Muscle layer of duodenum (tissue), 2 donors: ENCODE data around the gene PTPN13.
A peak's percentile ranks its signal among the peaks of the same experiment; 100 is the strongest.

Experiments used
- H3K27ac ChIP-seq: one replicate; pipeline ENCODE4 v1.7.0; 2013; ENCODE audit warnings: mild to moderate bottlenecking, low read length
- H3K27me3 ChIP-seq: one replicate; pipeline ENCODE4 v1.7.0; 2013; ENCODE audit warnings: low read depth, mild to moderate bottlenecking, control low read depth, low read length
- H3K36me3 ChIP-seq, 2 donors: one replicate each; pipeline ENCODE4 v1.7.0; 2013; ENCODE audit warnings: low read length in 2 of 2, control low read depth in 1 of 2, mild to moderate bottlenecking in 1 of 2; ENCODE audit not compliant: insufficient read depth in 2 of 2, control insufficient read depth in 1 of 2
- H3K4me1 ChIP-seq, 2 donors: one replicate each; pipeline ENCODE4 v1.7.0; 2013; ENCODE audit warnings: low read length in 2 of 2, mild to moderate bottlenecking in 2 of 2, control low read depth in 1 of 2, moderate library complexity in 1 of 2; ENCODE audit not compliant: insufficient read depth in 2 of 2, control insufficient read depth in 1 of 2
- H3K4me3 ChIP-seq, 2 donors: one replicate each; pipeline ENCODE4 v1.7.0; 2013; ENCODE audit warnings: low read length in 2 of 2, low read depth in 1 of 2, mild to moderate bottlenecking in 1 of 2
- H3K9me3 ChIP-seq, 2 donors: one replicate each; pipeline ENCODE4 v1.7.0; 2013; ENCODE audit warnings: low read length in 2 of 2, control low read depth in 1 of 2, mild to moderate bottlenecking in 1 of 2; ENCODE audit not compliant: control insufficient read depth in 1 of 2
- donor health status: healthy.

The PTPN13 gene

DNA sequence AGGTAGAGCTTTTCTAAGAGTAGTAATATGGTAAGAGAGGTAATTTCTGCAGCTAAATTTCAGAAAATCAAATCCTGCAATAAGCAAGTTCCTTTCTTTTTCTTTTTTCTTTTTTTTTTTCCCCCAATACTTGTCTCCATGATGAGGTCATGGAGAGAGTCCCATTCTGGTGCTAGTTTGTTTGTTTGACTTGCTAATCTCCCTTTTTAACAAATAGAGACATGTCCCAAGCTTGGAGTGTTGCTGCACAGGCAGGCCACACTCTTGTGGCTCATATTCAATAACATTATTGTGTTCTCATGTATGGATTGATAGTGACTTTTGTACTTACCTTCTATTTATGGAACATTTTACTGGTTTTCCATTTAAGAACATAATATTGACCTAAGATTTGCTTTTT, 25.5 kb downstream of the PTPN13 start:
- Histone ChIP-seq H3K27me3 (no peaks in the 10 kb centered on the region), H3K9me3 (no peaks in the 10 kb centered on the region), H3K4me3 (no peak overlapping the region), H3K36me3 (no peaks in the 10 kb centered on the region), H3K27ac (no peak overlapping the region), H3K4me1 (peaks cover 0 to 4% of the 10 kb centered on the region in 2 donors)

DNA sequence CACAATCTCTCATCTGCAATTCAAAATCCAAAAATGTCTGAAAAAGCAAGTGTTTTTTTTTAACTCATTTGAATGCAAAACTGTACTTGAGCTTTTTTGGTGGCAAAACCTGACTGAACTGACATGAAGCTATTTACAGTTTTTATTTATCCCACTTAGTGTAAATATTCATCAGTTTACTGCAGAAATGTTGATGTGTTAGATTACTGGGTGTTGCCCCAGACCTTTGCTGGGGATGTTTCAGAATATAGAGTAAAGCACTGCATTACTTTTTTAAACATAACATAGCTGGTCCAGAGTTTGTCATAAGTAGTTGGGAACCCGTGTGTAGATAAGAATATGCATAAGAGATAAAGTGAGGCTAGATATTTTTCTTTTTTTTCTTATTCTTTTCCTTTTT, 27.3 kb downstream of the PTPN13 start:
- H3K36me3 ChIP-seq, result no peaks in the 10 kb centered on the region
- H3K4me1 ChIP-seq, result peaks cover 0 to 4% of the 10 kb centered on the region in 2 donors
- no peak overlapping the region for H3K27ac ChIP-seq
- no peaks in the 10 kb centered on the region for H3K9me3 ChIP-seq
- H3K27me3 ChIP-seq, result no peaks in the 10 kb centered on the region
- H3K4me3 ChIP-seq, result no peak overlapping the region

DNA sequence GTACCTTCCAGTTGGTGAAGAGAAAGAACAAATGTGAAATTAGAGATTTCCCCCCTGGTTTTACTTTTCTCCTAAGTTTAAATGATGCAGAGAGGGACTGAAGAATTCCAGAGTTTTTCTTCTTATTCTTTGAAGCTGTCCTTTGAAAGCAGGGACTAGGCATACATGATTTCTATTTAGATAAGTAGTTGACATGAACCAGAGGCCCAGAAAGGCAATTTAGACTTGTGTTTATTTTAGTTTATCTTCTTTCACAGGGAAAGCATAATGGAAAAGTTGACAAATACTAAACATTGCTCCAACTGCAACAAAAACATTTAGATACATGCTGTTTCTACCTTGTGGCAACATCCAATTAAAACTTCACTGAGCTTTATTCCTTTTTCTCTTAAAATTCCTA, 32.0 kb downstream of the PTPN13 start:
- no peak overlapping the region for H3K4me3 ChIP-seq
- H3K27ac ChIP-seq, result no peak overlapping the region
- peaks cover 0 to 4% of the 10 kb centered on the region in 2 donors for H3K4me1 ChIP-seq
- H3K27me3 ChIP-seq, result no peaks in the 10 kb centered on the region
- no peaks in the 10 kb centered on the region for H3K9me3 ChIP-seq
- no peaks in the 10 kb centered on the region for H3K36me3 ChIP-seq

DNA sequence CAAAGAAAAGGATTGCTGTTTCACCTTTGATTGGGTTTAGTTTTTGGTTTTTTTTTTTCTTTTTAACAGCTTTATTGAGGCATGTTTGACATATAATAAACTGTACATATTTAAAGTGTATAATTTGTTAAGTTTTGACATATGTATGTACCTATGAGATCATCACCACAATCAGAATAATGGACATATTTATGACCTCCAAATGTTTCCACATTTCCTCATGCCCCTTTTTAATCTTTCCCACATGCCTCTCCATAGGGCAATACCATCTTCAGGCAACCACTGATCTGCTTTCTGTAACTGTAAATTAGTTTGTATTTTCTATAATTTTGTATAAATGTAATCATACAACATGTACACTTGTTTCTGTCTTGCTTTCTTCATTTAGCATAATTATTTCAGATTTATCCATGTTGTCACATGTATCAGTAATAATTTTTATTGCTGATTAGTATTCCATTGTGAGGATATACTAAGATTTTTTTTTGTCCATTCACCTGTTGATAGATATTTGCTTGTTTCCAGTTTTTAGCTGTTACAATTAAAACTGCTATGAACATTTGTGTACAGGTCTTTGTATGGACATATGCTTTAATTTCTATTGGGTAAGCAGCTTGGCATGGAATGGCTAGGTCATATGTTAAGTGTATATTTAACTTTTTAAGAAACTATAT, 33.5 kb downstream of the PTPN13 start:
- Histone ChIP-seq H3K4me1 (peaks cover 0 to 4% of the 10 kb centered on the region in 2 donors), H3K27me3 (no peaks in the 10 kb centered on the region), H3K9me3 (no peaks in the 10 kb centered on the region), H3K27ac (no peak overlapping the region), H3K4me3 (no peak overlapping the region), H3K36me3 (no peaks in the 10 kb centered on the region)

DNA sequence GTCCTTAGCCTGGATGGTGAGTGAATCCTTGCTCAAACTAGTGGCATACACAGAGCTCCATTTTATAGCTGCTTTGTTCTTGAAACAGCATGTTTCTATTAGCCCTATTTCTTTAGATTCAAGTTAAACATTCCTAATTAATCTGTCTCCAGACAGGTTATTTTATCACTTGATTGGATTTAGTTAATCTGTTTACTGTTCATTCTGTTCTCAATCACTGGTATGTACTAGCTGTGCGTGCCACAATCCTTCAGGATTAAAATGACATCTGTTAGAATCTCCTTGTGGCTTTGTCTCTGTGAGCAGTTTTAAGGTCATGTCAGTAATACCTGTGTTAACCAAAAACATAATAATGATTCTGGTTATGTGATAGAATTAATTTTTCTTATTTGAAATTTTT, 36.5 kb downstream of the PTPN13 start:
- no peaks in the 10 kb centered on the region for H3K36me3 ChIP-seq
- H3K9me3 ChIP-seq, result no peaks in the 10 kb centered on the region
- H3K27me3 ChIP-seq, result no peaks in the 10 kb centered on the region
- no peak overlapping the region for H3K4me3 ChIP-seq
- no peaks in the 10 kb centered on the region for H3K4me1 ChIP-seq
- H3K27ac ChIP-seq, result no peak overlapping the region

DNA sequence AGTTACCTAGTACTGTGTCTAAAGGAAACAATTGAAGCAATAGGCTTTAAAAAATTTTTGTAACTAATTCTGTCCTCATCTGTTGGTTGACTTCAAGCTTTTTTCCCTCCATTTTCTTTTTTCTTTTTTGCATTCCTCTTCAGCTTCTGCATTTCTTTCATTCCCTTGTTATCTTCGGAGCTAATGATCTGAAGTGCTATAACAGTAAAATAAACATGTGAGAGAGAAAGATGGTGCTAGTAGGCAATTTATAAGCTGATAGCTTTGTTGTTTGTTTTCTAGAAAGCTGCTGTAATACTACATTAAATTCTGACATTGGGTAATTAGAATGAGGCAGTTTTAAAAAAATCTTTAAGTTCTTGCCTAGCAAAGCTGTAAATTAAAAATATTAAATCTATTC, 37.1 kb downstream of the PTPN13 start:
- Histone ChIP-seq H3K27me3 (no peaks in the 10 kb centered on the region), H3K27ac (no peak overlapping the region), H3K9me3 (no peaks in the 10 kb centered on the region), H3K36me3 (no peaks in the 10 kb centered on the region), H3K4me3 (no peak overlapping the region), H3K4me1 (no peaks in the 10 kb centered on the region)

DNA sequence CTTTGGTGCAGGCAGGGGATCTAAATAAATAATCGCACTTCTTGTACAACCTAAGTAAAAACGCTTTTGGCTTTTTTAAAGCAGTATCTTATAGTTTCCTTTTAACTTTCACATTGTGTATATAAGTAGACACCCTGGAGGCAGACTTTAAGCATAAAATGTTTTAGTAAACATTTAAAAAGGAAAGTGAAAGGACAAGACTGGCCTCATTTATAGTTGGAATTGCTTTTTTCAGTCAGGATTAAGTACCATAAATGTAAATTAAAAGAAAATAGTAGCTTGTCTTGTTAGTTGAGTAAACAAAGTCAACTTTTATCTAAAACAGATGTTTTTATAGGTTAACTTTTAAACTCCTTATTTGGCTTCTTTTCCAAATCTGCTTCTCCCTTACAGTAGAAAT, 39.7 kb downstream of the PTPN13 start:
- Histone ChIP-seq H3K27ac (no peak overlapping the region), H3K9me3 (no peaks in the 10 kb centered on the region), H3K36me3 (no peaks in the 10 kb centered on the region), H3K4me3 (peak overlapping the region in 1 of 2 donors; percentile 8), H3K27me3 (no peaks in the 10 kb centered on the region), H3K4me1 (no peaks in the 10 kb centered on the region)

DNA sequence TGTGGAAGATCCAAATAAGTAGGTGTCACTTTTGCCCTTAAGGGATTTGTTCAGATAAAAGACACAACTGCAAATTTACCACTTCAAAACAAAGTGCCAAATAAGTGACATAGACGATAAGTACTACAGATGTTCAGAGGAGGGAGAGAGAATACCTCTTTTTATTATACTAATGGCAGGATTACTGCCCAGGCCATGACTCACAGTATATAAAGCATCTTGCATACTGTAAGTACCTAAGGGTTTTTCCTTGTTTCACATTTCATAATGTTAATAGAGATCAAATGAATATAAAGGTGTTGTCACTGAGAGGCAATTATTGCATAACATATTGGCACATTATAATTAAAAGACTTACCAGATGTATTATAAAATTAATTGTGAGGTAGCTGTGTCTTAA, 46.4 kb downstream of the PTPN13 start:
- no peaks in the 10 kb centered on the region for H3K36me3 ChIP-seq
- H3K27me3 ChIP-seq, result no peaks in the 10 kb centered on the region
- H3K27ac ChIP-seq, result no peak overlapping the region
- H3K4me3 ChIP-seq, result no peak overlapping the region
- H3K4me1 ChIP-seq, result no peaks in the 10 kb centered on the region
- no peaks in the 10 kb centered on the region for H3K9me3 ChIP-seq

DNA sequence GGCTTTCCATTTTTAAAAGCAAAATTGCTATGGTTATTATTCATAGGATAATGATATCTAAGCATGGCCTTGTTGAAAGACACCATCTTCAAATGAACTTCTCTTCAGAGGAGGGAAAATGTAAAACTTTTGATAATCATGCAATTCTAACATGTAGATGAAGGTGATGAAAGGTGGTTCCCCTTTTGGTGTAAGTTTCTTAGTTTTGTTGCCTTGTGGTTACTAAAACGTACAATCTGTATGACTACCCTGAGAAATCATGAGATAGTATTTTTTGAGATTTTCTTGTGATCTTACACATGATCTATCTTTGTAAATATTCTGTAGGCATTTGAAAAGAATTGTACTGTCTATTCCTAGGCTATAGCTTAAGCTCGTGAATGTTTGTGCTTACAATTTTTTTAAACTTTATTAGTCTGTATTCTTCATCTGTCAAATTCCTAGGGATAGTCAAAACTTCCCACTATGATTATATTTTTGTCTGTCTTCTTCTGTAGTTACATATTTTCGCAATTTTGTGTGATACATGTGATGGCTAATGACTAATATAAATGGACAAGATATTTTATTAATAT, 47.5 kb downstream of the PTPN13 start:
- Histone ChIP-seq H3K9me3 (no peaks in the 10 kb centered on the region), H3K36me3 (no peaks in the 10 kb centered on the region), H3K27me3 (no peaks in the 10 kb centered on the region), H3K27ac (no peak overlapping the region), H3K4me1 (no peaks in the 10 kb centered on the region), H3K4me3 (no peak overlapping the region)

DNA sequence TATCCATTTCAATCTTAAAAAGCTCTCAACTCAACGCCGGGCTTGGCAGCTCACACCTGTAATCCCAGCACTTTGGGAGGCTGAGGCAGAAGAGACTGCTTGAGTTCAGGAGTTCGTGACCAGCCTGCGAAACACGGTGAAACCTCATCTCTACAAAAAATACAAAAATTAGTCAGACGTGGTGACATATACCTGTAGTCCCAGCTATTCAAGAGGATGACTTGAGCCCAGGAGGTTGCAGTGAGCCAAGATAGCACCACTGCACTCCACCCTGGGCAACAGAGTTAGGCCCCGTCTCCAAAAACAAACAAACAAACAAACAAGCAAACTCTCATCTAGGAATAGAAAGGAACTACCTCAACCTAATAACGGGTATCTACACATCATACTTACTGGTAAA, 50.8 kb downstream of the PTPN13 start:
- no peak overlapping the region for H3K4me3 ChIP-seq
- no peaks in the 10 kb centered on the region for H3K27me3 ChIP-seq
- H3K9me3 ChIP-seq, result peaks cover 0 to 17% of the 10 kb centered on the region in 2 donors
- no peaks in the 10 kb centered on the region for H3K36me3 ChIP-seq
- no peak overlapping the region for H3K27ac ChIP-seq
- no peaks in the 10 kb centered on the region for H3K4me1 ChIP-seq

DNA sequence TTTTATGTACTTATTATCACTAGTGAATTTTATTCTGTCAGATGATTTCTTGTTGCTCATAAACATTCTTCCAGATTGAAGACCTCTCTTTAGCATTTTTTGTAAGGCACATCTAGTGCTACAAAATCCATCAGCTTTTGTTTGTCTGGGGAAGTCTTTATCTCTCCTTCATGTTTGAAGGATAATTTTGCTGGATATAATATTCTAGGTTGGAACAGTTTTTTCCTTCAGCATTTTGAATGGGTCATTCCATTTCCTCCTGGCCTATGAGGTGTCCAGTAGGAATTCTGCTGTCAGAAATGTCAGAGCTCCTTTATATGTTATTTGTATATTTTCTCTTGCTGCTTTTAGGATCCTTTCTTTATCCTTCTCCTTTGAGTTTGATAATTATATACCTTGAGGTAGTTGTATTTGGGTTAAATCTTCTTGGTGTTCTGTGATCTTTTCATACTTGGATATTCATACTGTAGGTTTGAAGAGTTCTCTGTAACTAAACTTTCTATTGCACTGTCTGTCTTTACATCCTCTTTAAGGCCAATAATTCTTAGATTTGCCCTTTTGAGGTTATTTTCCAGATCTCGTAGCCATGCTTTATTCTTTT, 58.3 kb downstream of the PTPN13 start:
- Histone ChIP-seq H3K27ac (no peak overlapping the region), H3K4me3 (no peak overlapping the region), H3K4me1 (no peaks in the 10 kb centered on the region), H3K27me3 (no peaks in the 10 kb centered on the region), H3K36me3 (peaks cover 0 to 3% of the 10 kb centered on the region in 2 donors), H3K9me3 (peaks cover 0 to 44% of the 10 kb centered on the region in 2 donors)
